Effector CD8-positive, alpha-beta T cell (primary cell): ENCODE data around the gene UMODL1.

Experiments
- DNase-seq: peaks from one replicate; lab custom pipeline; 2025; lab: John Stamatoyannopoulos, UW
- total RNA-seq, 4 experiments: gene quantifications; one replicate each; lab custom pipeline; 2026; lab: John Stamatoyannopoulos, UW

The UMODL1 gene, protein sequence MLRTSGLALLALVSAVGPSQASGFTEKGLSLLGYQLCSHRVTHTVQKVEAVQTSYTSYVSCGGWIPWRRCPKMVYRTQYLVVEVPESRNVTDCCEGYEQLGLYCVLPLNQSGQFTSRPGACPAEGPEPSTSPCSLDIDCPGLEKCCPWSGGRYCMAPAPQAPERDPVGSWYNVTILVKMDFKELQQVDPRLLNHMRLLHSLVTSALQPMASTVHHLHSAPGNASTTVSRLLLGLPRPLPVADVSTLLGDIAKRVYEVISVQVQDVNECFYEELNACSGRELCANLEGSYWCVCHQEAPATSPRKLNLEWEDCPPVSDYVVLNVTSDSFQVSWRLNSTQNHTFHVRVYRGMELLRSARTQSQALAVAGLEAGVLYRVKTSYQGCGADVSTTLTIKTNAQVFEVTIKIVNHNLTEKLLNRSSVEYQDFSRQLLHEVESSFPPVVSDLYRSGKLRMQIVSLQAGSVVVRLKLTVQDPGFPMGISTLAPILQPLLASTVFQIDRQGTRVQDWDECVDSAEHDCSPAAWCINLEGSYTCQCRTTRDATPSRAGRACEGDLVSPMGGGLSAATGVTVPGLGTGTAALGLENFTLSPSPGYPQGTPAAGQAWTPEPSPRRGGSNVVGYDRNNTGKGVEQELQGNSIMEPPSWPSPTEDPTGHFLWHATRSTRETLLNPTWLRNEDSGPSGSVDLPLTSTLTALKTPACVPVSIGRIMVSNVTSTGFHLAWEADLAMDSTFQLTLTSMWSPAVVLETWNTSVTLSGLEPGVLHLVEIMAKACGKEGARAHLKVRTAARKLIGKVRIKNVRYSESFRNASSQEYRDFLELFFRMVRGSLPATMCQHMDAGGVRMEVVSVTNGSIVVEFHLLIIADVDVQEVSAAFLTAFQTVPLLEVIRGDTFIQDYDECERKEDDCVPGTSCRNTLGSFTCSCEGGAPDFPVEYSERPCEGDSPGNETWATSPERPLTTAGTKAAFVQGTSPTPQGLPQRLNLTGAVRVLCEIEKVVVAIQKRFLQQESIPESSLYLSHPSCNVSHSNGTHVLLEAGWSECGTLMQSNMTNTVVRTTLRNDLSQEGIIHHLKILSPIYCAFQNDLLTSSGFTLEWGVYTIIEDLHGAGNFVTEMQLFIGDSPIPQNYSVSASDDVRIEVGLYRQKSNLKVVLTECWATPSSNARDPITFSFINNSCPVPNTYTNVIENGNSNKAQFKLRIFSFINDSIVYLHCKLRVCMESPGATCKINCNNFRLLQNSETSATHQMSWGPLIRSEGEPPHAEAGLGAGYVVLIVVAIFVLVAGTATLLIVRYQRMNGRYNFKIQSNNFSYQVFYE
- 0 to 2.1 (median 0.82) reads per million in 4 experiments for total RNA-seq

DNA sequence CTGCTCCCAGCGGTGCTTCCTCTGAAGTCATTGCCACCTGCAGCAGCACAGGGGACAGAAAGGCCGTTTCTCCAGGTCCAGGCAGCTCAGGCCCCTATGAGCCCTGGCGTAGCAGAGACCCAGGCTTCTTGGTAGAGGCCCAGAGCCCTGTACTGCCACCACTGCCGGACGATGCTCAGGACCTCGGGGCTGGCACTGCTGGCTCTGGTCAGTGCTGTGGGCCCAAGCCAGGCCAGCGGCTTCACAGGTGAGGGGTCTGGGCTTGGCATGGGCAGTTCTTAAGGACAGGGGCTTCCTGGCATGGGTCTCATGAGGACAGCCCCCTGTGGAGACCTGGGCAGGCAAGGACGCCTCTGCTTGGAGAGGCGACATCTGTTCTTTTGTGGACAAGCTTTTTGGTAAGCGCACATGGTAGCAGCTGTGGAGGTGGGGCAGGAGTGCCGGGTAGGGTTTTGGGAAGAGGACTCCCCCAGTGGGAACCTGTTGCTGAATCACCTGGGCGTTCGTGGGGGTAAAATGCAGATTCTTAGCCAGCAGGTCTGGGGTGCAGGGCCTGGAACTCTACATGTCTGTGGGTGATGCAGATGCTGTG is at the start of gene UMODL1:
UMODL1 (plus strand) TSS at position 172 of the 592 bp plus-strand sequence; CDS start at position 172, 0 bp downstream.
- DNase-seq, result no peak

DNA sequence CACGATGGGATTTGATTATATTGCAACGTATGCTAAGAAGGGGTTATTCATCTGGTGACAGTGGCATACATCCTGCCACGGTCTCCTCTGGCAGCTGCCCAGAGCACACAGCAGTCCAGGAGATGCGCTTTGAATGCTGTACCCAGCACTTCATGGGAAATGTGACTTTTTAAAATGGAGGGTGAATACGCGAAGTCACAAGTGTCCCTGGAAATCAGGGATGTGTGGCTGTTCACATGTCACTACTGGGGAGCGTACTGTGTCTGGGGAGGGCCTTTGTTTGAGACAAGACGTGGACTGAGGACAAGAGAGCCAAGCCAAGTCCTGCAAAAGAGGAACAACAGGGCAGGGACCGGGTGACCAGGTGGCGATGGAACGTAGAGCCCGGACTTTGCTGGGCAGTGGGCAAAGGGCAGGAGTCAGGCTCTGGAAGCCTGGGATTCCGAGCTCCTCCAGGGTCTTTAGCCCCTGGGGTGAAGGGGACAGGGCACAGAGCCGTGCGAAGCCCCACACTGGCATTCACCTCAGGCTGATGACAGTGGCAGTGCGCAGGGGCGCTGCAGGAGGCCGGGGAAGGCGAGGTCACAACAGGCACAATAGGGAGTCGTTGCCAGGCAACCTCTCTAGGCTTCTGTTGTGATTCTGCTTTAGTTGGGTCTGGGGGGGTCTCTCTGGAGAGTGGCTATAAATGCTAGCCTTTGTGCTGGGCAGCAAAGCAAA is 49.6 kb upstream of the UMODL1 start:
- DNase-seq, result no peak

DNA sequence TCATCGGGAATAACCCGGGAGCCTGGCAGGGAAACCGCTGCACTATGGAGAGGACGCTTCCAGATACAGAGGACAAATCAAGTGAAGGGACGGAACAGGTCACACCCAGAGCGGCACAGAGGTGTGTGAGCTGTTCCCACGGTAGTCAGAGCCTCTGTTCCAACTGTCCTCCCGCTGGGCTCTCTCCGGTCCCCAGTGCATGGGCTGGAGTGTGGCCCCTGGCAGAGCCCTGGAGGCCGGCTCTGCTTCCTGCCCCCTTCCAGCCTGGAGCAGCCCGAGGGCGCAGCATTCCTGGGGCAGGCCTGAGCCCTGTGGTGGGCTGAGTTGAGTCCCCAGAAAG is 49.1 kb upstream of the UMODL1 start:
- DNase-seq, result no peak

DNA sequence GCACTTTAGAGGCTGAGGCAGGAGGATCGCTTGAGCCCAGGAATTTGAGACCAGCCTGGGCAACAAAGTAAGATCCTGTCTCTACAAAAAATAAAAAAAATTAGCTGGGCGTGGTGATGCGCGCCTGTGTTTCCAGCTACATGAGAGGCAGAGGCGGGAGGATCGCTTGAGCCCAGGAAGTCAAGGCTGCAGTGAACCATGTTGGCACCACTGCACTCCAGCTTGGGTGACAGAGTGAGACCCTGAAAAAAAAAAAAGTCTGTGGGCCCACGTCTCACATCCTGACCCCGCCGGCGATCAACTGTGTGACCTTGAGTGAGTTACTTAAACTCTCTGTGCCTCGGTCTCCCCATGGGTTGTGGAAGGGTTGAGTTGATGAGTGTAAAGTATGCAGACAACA is 48.2 kb upstream of the UMODL1 start:
- DNase-seq, result no peak

DNA sequence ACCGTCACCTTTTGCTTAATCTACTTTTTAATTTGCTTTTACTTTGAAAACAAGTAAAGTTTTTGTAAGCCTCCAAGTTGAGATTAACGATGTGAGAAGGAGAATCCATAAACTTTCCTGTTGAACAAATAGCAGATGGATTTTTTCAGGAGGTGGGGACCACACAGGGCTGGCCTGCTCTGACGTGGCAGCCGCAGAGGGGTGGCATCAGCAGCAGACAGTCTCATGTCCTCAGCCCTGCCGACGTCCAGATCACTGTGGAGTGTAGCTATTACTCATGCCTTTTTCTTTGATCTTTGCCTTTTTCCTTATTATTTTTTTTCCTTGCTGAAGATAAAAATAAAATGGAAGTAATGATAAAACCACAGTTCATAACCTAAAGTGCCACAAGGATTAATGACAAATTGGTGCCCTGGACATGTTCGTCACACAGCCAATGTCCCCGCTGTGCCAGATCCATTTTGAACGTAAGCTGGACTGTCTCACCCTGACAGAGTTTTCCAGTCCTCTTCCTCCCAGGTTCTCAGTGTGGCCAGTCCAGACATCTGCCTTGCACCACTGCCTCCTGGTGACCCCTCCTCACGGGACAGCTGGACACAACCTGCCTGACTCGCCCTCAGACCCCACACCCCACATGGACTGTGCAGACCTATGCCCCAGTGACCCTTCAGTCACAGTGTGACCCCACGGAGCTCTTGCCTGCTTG is 45.6 kb upstream of the UMODL1 start:
- no peak for DNase-seq

DNA sequence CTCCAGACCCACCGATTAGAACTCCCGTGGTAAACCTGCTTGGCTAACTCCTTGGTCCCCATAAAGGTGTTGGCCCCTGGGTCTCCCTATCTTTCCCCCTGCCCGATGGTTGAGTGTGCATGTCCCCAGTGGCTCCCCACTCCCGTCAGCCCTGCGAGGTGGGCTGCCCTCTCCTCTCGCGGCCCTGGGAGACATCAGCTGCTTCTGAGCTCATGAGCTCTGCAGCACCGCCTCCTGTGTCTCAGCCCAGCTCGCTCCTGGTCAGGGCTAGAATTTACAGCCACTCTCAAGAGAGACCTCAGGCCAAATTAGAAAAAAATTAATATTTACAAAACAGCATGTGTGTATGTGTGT is 45.1 kb upstream of the UMODL1 start:
- no peak for DNase-seq

DNA sequence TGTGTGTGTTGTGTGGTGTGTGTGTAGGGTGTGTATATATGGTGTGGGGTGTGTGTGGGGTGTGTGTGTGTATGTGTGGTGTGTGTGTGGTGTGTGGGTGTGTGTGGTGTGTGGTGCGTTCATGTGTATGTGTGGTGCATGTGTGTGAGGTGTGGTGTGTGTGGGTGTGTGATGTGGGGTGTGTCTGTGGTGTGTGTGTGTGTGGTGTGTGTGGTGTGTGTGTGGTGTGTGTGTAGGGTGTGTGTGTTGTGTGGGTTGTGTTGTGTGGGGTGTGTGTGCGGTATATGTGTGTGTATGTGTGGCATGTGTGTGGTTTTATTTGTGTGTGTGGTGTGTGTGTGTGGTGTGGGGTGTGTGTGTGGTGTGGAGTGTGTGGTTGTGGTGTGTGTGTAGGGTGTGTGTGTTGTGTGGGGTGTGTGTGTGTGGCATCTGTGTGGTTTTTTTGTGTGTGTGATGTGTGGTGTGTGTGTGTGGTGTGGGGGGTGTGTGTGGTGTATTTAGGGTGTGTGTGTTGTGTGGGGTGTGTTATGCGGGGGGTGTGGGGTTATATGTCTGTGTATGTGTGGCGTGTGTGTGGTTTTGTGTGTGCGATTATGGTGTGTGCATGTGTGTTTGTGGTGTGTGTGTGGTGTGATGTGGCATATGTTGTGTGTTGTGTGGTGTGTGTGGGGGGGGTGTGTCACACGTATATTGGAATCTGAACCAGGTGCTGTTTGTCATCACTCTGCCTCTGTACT is 43.9 kb upstream of the UMODL1 start:
- DNase-seq, result no peak

DNA sequence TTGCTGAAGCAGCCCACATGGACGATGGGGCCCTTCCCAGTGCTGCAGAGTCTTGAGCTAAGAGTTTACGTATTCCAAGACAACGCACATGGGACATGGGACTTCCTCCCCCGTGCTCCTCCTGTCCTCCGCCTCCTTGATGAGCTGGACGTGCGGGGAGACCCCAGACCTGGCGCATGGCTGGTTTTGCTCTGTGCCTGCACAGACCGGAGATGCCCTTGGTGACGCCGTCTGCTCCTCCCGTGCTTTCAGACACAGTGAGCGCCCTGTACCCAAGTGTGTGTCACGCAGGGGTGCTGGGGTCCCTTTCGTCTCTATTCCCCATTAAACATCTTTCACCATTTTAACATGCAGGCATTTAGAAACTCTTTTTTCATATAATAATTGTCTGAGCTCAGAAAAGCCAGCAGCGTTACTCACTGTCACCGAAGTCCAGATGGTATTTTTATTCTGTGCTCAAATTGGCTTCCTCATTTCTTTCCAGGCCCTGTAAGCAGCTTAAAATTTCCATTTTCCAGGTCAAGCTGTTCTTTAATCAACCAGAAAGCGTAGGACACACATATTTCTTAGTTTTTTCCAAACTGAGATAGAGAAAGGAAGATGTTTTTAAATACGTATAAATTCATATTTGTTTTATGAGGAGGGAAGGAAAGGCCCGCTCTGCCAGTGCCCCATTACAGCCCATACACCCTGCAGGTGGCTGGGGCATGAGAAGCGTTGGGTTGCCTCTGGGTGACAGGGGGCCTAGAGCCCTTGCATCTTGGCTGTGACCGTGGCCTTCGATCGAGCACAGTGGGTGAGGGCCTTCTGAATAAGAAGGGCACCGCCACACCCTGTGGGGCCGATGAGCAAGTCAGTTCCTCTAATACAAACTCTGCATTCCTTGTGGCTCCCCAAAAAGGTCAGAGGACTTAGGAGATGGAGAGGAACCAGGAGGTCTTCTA is 43.0 kb upstream of the UMODL1 start:
- DNase-seq, result no peak

DNA sequence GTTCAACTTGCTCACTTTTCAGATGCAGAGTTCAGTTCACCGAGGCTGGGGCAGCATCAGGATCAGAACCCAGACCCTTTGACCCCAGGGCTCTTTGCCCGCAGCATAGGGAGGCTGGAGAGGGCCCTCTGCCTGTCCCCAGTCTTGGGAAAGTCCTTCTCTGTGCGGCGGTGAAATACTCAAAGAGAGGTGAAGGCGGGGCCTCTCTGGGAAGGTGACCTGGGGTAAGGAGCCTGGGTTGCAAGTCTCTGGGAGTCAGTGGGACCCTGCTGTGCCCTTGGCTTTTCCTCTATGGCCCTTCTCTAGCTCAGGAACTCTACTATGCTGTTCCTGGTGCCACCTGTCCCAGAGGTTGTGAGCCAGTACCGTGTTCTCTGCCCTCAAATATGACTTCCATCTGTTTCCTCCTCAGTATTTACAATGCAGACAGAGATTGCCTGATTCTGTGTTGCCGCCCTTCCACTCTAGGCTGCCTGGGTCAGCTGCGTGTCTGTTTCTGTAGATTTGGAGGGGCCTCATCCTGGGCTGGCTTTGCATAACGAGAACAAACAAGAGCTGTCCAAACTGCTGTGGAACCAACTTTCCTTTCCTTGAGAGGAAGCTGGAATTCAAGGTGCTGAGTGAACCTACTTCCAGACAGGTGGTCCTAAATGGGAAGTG is 42.2 kb upstream of the UMODL1 start:
- no peak for DNase-seq

DNA sequence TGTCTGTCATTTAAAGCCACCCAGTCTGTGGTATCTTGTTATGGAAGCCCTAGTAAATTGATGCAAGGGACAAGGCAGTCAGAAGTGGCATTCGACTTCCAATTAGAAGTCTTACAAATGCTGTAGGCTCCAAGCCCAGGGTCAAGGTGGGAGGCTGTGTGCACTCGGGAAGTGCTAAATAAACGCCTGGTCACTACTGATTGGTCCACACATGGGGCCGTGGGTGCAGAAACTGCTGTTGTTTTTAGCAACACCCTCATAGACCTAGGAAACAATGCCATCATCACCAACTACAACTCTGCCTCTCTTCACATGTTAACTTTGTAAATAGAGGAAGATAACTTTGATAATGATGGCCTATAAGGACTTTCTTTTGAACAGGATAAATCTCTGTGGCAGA is 40.8 kb upstream of the UMODL1 start:
- no peak for DNase-seq

DNA sequence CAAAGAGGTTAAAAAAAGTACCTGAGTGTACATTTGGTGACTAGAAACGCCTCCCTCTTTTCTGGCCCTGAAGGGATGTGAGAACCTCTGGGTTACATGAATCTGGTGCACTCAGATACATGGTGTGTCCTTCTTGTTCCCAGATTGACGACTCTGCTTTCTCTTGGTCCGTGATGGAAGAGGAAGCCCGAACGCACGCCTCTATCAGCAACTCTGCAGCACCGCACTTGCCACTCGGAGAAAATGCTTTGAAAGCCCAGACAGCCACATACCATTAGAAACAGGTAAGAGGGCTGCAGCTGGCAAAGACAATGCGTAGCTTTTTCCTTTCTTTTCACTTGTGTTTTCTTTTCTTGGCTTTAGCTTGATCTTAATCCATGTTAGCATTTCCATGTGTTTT is 39.9 kb upstream of the UMODL1 start:
- DNase-seq, result no peak

DNA sequence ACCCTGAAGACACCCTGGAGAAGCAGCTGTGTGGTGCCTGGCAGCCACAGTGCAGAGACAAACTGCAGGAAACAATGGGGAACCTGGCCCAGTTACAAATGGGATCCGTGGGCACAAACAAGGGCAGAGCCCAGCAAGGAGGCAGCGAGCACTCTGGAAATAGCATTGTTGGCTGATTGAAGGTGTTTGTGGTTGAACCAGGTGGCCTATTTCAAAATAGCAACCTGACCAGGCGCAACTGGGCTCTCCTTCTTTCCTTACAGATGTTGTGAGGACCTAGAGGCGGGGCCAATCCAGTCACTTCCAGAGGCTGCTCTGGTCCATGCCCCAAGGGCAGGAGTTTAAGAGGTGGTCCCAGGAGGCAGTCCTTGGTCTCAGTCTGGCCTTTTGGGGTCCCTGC is 39.3 kb upstream of the UMODL1 start:
- no peak for DNase-seq

DNA sequence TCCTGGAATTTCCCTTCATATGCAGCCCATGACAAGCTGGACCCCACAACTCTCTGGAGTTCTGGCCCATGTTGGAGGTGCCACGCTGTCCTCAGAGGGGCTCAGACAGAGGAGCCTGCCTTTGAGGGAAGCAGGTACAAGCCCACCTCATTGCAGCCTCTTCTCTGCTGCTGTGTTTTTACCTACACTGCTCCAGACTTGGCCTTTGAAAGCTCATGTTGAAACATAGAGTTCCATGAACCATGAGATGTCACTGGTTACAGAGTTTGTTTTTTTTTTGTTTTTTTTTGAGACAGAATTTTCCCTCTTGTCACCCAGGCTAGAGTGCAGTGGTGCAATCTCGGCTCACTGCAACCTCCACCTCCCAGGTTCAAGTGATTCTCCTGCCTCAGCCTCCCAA is 38.9 kb upstream of the UMODL1 start:
- no peak for DNase-seq

DNA sequence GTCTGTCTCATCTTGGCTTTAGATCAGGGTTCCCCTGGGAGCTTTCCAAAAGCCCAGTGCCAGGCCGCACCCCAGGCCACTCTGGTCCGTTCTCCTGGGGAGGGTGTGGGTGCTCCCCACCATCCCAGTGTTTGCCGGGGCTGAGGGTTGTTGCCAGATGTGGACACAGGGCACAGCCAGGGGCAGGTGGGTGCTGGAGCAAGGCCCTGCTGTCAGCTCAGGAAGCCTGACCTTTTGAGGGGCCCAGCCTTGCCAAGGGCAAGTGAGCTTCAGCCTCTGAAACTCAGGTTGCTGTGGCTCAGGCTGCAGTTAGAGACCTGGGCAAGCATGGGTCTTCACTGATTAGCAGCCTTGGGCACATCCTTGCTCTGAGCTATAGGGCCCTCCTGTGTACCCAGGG is 38.1 kb upstream of the UMODL1 start:
- DNase-seq, result no peak

DNA sequence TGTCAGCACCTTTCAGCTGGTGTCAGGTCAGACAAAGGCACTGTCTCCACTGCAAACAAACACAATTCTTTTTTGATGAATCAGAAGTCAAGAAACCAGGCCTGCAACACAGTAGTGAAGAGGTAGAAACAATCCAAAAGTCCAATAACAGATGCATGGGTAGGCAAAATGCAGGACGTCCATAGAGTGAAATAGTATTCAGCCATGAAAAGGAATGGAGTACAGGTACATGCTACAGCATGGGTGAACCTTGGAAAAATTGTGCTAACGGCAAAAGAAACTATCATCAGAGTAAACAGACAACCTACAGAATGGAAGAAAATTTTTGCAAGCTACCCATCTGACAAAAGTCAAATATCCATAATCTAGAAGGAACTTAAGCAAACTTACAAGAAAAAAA is 34.8 kb upstream of the UMODL1 start:
- DNase-seq, result no peak

DNA sequence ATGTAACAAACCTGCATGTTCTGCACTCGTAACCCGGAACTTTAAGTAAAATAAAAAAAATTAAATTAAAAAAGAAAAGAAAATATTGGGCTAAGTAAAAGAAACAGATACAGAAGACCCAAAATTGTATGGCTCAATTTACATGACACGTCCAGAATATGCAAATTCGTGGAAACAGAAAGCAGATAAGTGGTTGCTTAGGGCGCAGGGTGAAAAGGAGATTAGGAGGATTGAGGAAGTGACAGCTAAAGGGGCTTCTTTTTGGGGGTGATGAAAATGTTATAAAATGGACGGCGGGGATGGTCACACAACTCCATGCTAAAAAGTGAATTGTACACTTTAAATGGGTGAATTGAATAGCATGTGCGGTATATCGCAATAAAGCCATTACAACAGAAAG is 33.6 kb upstream of the UMODL1 start:
- no peak for DNase-seq

DNA sequence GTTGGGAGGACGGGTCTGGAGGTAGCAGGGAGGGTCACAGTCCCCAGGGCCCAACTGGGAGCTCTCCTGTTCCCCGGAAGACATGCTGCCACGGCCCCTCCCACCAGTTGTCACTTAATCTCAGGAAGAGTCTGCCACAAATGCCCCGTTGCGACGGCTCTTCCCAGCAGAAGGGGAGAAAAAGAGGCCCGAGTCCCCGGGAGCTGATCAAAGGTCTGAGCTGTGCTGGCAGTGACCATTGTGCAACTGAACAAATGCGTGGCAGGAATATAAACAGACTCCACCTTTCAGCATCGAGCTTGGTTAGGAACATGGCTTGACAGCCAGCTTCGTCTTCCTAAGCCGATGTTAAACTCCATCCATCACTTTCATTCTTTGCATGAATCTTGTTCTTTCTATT is 33.2 kb upstream of the UMODL1 start:
- no peak for DNase-seq

DNA sequence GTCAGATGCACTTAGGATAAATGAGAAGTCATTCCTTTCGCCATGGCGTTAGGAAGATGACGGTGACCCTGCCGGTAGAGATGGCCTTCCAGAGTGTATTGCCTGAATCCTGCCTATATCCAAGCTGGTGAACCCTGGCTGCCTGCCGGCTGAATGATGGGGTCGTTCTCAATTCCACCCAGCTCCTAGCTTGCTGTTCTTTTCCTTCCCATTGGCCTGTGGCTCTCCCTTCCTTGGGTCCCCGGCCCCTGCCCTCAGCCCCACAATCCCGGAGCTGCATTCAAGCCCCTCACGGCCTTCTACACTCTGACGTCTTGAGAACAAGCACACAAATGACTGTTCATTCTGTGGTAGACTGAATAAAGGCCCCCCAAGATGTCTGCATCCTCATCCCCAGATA is 32.7 kb upstream of the UMODL1 start:
- DNase-seq, result no peak
